ENCODE measurements around the gene RELT.
A peak's percentile ranks its signal among the peaks of the same experiment; 100 is the strongest.

RELT gene

DNA sequence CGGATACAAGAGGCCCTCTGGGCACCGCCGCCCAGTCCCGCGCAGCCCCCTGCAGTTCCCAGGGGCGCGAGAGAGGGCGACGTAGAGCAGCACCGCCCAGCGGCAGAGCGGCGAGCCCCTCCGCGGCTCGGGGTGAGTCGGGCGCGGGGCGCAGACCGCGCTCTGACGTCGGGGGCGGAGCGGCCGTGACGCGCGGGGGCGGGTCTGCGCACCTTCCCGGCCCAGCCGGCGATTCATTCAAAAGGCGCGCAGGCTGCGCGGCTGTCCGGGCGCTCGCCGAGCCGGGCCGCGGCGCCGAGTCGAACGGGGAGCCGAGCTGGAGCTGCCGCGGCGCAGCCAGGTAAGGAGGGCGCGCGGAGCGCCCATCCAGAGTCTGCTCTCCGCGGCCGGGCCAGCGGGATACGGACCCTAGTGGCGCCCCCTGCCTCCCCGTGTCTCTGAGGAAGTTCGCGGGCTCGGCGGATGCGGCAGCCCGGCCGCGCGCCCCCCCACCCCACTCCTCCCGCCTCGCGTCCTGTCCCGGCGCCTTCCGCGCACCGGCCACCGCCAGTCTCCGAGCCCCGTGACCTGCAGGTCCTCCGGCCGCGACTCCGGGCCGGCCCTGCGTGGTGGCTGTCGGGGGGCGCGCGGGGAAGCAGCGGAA lies at the start of gene RELT:
Gene RELT (plus strand): TSS at position 240 of the 643 bp plus-strand sequence. CDS start 12,738 bp downstream, outside the sequence.
- H2AFZ ChIP-seq (ENCODE audit: low read length, unreplicated experiment), result peak within 1 kb of the TSS; percentile 7
- H3K4me1 ChIP-seq (ENCODE audit: control insufficient read depth, insufficient read depth, low read length, unreplicated experiment), result peaks cover 10% of the 10 kb centered on the region
- peak within 1 kb of the TSS; percentile 79 for H3K27ac ChIP-seq (ENCODE audit: low read depth, low read length)
- H3K4me3 ChIP-seq (ENCODE audit: low read depth, low read length), result peak within 1 kb of the TSS; percentile 97
- no peaks in the 10 kb centered on the region for H3K36me3 ChIP-seq (ENCODE audit: insufficient read depth, low read length)
- H3K27me3 ChIP-seq (ENCODE audit: insufficient read depth, low read length), result no peaks in the 10 kb centered on the region
- peaks cover 49% of the 10 kb centered on the region for H3K79me2 ChIP-seq (ENCODE audit: control insufficient read depth, insufficient read depth, low read length, unreplicated experiment)

DNA sequence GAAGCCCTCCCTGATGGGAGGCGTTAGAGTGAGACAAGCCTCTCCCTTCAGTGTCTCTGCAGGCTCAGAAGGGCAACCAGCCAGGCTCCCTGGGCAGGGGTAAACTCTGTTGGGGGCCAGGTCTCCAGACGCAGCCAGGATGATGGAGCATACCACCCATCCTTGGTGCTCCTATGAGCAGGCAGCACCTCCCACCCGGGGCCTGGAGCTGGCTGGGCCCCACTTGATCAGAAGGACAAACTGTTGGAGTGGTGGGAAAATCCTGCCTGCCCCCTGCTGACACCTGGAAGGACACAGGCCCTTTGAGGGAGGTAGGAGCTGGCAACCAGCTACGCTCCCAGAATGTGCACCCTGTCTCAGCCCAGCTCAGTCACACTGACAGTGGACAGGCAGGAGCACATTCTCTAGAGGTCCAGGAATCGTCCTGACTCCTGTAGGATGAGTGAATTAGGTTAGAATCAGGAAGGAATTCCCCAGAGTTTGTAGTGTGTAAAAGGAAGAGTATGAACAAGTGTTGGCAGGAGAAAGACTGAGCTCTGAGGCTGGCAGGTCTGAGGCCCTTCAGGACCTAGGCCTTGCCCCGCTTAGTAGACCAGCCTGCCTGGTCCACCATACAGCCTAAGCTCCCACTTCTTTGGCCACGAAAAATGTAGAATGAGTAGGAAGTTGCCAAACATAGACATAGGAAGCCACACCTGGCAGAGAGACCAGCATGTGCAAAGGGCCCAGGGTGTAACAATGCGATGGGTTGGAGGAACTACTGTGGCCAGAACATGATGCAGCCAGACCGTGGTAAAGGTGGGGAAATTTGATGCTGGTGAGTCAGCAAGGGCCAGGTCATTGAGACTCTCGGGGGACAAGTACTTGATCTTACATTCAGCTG lies 49.0 kb upstream of the RELT start:
- no peaks in the 10 kb centered on the region for H3K27me3 ChIP-seq (ENCODE audit: insufficient read depth, low read length)
- peak overlapping the region; percentile 63 for H3K27ac ChIP-seq (ENCODE audit: low read depth, low read length)
- H3K4me3 ChIP-seq (ENCODE audit: low read depth, low read length), result no peak overlapping the region
- no peaks in the 10 kb centered on the region for H3K36me3 ChIP-seq (ENCODE audit: insufficient read depth, low read length)
- H3K4me1 ChIP-seq (ENCODE audit: control insufficient read depth, insufficient read depth, low read length, unreplicated experiment), result peaks cover 88% of the 10 kb centered on the region
- no peak overlapping the region for H2AFZ ChIP-seq (ENCODE audit: low read length, unreplicated experiment)
- H3K79me2 ChIP-seq (ENCODE audit: control insufficient read depth, insufficient read depth, low read length, unreplicated experiment), result peaks cover 72% of the 10 kb centered on the region

DNA sequence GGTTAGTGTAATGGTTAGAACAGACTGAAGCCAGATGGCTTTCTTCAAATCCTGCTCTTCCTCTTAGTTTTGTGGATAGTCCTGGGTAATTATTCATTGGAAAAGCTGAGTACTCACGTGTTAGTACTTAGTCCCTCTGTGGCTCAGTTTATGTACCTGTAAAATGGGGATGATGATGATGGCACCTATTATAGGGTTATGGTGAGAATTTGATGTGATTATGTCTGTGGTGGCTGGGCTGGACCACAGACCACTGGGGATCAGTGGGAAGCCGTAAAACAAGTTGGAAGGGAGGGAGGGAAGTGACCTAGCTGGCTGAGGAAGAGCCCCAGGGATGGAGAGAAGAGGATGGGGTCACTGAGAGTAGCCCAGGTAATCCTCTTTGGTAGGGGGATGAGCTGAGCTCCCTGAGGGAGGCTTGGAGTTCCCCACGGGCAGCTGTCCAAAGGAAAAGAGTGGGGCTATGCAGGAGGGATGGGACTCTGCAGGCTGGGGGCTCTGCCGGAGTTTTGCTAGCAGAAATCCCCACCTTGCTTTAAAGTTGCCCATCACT lies 48.3 kb upstream of the RELT start:
- Histone ChIP-seq H3K4me1 (ENCODE audit: control insufficient read depth, insufficient read depth, low read length, unreplicated experiment) (peaks cover 88% of the 10 kb centered on the region), H2AFZ (ENCODE audit: low read length, unreplicated experiment) (no peak overlapping the region), H3K4me3 (ENCODE audit: low read depth, low read length) (no peak overlapping the region), H3K27ac (ENCODE audit: low read depth, low read length) (peak overlapping the region; percentile 63), H3K36me3 (ENCODE audit: insufficient read depth, low read length) (no peaks in the 10 kb centered on the region), H3K79me2 (ENCODE audit: control insufficient read depth, insufficient read depth, low read length, unreplicated experiment) (peaks cover 75% of the 10 kb centered on the region), H3K27me3 (ENCODE audit: insufficient read depth, low read length) (no peaks in the 10 kb centered on the region)

GRCh38 chr11:73330569-73331093 lies 45.6 kb upstream of the RELT start:
- no peak overlapping the region; the same call in 1 of the 2 replicates for H3K4me3 ChIP-seq (ENCODE audit: low read depth, low read length)
- peaks cover 88% of the 10 kb centered on the region for H3K4me1 ChIP-seq (ENCODE audit: control insufficient read depth, insufficient read depth, low read length, unreplicated experiment)
- H3K79me2 ChIP-seq (ENCODE audit: control insufficient read depth, insufficient read depth, low read length, unreplicated experiment), result peaks cover 65% of the 10 kb centered on the region
- no peaks in the 10 kb centered on the region for H3K27me3 ChIP-seq (ENCODE audit: insufficient read depth, low read length)
- no peak overlapping the region for H2AFZ ChIP-seq (ENCODE audit: low read length, unreplicated experiment)
- peak overlapping the region; percentile 58 for H3K27ac ChIP-seq (ENCODE audit: low read depth, low read length)
- no peaks in the 10 kb centered on the region for H3K36me3 ChIP-seq (ENCODE audit: insufficient read depth, low read length)

DNA sequence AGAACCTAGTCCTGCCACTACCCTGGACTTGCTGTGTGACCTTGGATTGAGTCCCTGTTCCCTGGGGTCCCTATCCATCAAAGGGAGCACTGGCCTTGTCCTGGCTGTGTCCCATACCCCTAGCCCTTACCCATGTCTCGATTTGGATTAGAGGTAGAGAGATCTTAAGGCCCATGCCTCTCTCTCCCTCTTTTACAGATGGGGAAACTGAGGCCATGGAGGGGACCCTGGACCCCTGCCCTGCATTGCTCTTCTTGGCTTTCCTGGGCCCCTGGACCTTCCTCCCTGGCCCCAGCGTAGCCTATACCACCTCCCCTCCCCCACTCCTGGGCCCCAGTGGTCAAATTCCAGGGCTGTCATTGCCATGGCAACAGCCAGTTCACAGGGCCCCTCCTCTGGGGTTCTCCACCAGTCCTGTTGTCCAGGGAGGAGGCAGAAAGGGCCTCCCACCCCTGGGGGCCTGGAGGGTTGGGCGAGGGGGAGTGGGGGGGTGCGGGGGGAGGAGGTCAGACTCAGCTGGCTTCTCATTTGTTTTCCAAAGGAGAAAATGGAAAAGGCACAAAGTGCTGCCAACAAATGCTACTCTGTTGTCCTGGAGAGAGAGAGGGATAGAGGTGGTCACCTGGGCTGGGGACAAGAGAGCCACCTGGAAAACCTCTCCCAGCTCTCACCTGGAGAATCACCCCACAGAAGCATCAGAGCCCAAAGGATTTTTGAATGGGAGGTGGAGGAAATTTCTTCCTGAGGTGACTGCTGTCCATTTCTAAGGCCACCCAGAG lies 44.9 kb upstream of the RELT start:
- peaks cover 71% of the 10 kb centered on the region for H3K79me2 ChIP-seq (ENCODE audit: control insufficient read depth, insufficient read depth, low read length, unreplicated experiment)
- H3K4me1 ChIP-seq (ENCODE audit: control insufficient read depth, insufficient read depth, low read length, unreplicated experiment), result peaks cover 83% of the 10 kb centered on the region
- H3K27ac ChIP-seq (ENCODE audit: low read depth, low read length), result peak overlapping the region; percentile 58

DNA sequence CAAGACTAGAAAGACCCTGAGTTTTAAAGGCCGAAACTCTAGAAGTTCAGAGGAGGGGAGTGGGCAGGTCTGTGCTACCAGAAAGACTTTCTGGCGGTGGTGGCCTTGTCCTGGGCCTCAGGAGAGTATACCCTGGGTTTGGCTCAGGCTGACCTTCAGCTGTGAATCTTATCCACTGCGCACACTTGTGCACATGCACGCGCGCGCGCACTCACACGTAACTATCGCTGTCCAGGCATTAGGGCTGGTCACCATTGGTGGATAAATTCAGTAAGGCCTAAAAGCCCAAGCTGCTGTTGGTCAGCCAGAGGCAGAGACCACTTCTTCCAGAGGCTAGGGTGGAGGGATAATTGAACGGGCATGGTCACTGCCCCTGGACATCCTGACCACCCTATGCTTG lies 43.0 kb upstream of the RELT start:
- Histone ChIP-seq H3K79me2 (ENCODE audit: control insufficient read depth, insufficient read depth, low read length, unreplicated experiment) (peaks cover 59% of the 10 kb centered on the region), H3K4me1 (ENCODE audit: control insufficient read depth, insufficient read depth, low read length, unreplicated experiment) (peaks cover 66% of the 10 kb centered on the region), H2AFZ (ENCODE audit: low read length, unreplicated experiment) (no peak overlapping the region), H3K27ac (ENCODE audit: low read depth, low read length) (peak overlapping the region; percentile 77), H3K36me3 (ENCODE audit: insufficient read depth, low read length) (no peaks in the 10 kb centered on the region), H3K27me3 (ENCODE audit: insufficient read depth, low read length) (no peaks in the 10 kb centered on the region), H3K4me3 (ENCODE audit: low read depth, low read length) (no peak overlapping the region)

More for the DNA sequence above, 44.9 kb upstream of the RELT start:
- H2AFZ ChIP-seq (ENCODE audit: low read length, unreplicated experiment), result no peak overlapping the region
- no peaks in the 10 kb centered on the region for H3K36me3 ChIP-seq (ENCODE audit: insufficient read depth, low read length)
- no peak overlapping the region; the same call in 1 of the 2 replicates for H3K4me3 ChIP-seq (ENCODE audit: low read depth, low read length)
- no peaks in the 10 kb centered on the region for H3K27me3 ChIP-seq (ENCODE audit: insufficient read depth, low read length)

DNA sequence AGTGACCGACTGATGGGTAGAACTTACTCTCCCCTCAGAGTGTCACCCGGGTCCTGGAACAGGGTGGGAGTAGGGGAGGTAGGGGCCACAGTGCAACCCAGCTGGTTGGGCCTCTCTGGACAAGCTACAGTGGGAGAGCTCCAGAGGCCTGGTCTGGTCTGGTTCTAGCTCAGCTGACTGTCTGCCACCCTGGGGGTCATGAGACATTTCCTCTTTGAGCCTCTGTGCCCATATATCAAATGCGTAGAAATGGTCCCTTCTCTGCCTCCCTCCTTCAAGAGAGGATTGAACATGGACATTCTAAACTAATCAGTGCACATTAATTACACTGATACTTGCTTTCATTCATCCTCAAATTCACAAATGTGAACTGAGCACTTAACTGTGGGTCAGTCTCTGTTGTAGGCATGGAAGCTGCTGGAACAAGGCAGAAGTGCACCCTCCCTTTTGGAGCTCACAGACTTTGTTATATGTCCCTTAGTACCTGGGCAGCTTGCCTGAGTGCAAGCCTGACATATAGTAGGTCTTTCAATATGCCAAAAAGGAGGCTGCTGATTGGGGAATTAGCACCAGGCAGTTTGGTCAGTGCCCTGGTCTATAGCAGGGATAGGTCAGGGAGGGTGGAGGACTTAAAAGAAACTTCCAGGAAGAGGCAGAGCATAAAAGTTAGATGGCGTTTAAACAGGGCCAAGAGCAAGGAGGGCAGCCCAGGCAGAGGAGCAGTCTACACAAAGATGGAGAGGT lies 42.4 kb upstream of the RELT start:
- Histone ChIP-seq H2AFZ (ENCODE audit: low read length, unreplicated experiment) (no peak overlapping the region), H3K27ac (ENCODE audit: low read depth, low read length) (peak overlapping the region; percentile 77), H3K79me2 (ENCODE audit: control insufficient read depth, insufficient read depth, low read length, unreplicated experiment) (peaks cover 54% of the 10 kb centered on the region), H3K27me3 (ENCODE audit: insufficient read depth, low read length) (no peaks in the 10 kb centered on the region), H3K36me3 (ENCODE audit: insufficient read depth, low read length) (no peaks in the 10 kb centered on the region), H3K4me3 (ENCODE audit: low read depth, low read length) (peak overlapping the region; percentile 35; the same call in 1 of the 2 replicates), H3K4me1 (ENCODE audit: control insufficient read depth, insufficient read depth, low read length, unreplicated experiment) (peaks cover 63% of the 10 kb centered on the region)

DNA sequence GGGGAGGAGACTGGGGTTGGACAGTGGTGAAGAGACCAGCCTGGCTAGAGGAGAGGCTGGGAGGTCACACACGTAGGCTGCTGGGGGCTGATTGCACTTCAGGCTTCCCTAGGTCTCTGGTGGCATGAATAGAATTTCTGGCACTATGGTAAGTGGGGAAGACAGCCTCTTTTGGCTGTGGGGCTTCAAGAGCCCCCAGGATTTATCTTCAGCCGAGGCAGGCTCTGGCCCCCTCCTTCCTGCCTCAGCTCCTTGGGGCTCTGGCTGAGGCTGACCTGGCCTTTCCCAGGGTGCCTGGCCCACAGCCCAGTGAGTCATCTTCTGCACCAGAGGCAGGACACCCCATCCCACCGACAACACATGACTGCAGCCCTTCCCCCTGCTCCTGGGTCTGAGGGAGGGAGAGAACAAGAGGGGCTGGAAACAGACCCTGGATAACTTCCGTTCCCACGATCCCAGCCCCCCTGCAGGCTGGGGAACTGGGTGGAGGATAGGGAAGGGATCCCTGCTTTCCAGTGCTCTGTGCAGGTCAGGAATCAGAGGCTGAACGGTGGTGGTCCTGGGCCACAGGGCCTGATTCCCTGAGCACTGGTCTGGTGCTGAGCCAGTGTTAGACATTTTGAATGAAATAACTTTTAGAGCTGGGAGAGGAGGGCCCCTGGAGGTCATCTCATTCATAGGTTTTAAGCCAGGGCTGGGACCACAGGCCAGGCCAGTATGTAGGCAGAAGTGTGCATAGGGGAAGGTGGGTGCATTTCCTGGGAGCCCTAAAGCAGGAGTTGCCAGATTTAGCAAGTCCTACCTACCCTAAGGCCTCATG lies 41.6 kb upstream of the RELT start:
- Histone ChIP-seq H2AFZ (ENCODE audit: low read length, unreplicated experiment) (no peak overlapping the region), H3K27ac (ENCODE audit: low read depth, low read length) (peak overlapping the region; percentile 77), H3K4me1 (ENCODE audit: control insufficient read depth, insufficient read depth, low read length, unreplicated experiment) (peaks cover 62% of the 10 kb centered on the region), H3K36me3 (ENCODE audit: insufficient read depth, low read length) (no peaks in the 10 kb centered on the region), H3K4me3 (ENCODE audit: low read depth, low read length) (peak overlapping the region; percentile 35; the same call in 1 of the 2 replicates), H3K27me3 (ENCODE audit: insufficient read depth, low read length) (no peaks in the 10 kb centered on the region), H3K79me2 (ENCODE audit: control insufficient read depth, insufficient read depth, low read length, unreplicated experiment) (peaks cover 55% of the 10 kb centered on the region)

- Histone ChIP-seq H2AFZ (ENCODE audit: low read length, unreplicated experiment) (no peak overlapping the region), H3K4me1 (ENCODE audit: control insufficient read depth, insufficient read depth, low read length, unreplicated experiment) (peaks cover 54% of the 10 kb centered on the region), H3K79me2 (ENCODE audit: control insufficient read depth, insufficient read depth, low read length, unreplicated experiment) (peaks cover 55% of the 10 kb centered on the region), H3K27ac (ENCODE audit: low read depth, low read length) (peak overlapping the region; percentile 77), H3K27me3 (ENCODE audit: insufficient read depth, low read length) (no peaks in the 10 kb centered on the region), H3K36me3 (ENCODE audit: insufficient read depth, low read length) (no peaks in the 10 kb centered on the region), H3K4me3 (ENCODE audit: low read depth, low read length) (no peak overlapping the region)
Measured at GRCh38 chr11:73335204-73335923, 40.8 kb upstream of the RELT start.

Data from ACC112 (cell line).